Esophagus muscularis mucosa (tissue), 4 donors: Measurements from ENCODE around the gene PLPP6. TPM values are rescaled to one million over a fixed set of nuclear protein-coding genes. Genes with fewer than 3 reads are reported as not detected.
"Not testable (repeated sequence)": the region's sequence is repeated elsewhere in the genome, so short reads cannot be mapped to it uniquely, and the experiment has no call there.

Source experiments
- DNase-seq: peaks from one replicate; pipeline ENCODE4 v3.0.0-alpha.2; 2017; ENCODE audit errors: extremely low spot score
- H3K27ac ChIP-seq, 4 donors: fragments of 200-600 bp; sonication (generic); replicated peaks in 1 of 4; 1 replicate in 3 of 4; 2 replicates in 1 of 4; pipeline ENCODE4 v1.5.1; 2016 to 2019; ENCODE audit warnings: mild to moderate bottlenecking in 1 of 4
- H3K27me3 ChIP-seq, 4 donors: fragments of 200-600 bp; sonication (generic); one replicate each; pipeline versions ENCODE4 v1.5.1 to v1.6.0; 2016 to 2019
- H3K36me3 ChIP-seq, 4 donors: fragments of 200-600 bp; sonication (generic); one replicate each; pipeline ENCODE4 v1.5.1; 2016 to 2019
- H3K4me1 ChIP-seq, 4 donors: fragments of 200-600 bp; sonication (generic); one replicate each; pipeline ENCODE4 v1.5.1; 2016 to 2019
- H3K4me3 ChIP-seq, 4 donors: fragments of 200-600 bp; sonication (generic); 1 replicate in 2 of 4; 2 replicates in 2 of 4; pipeline ENCODE4 v1.5.1; 2016 to 2019; ENCODE audit warnings: mild to moderate bottlenecking in 4 of 4, moderate library complexity in 1 of 4
- H3K9me3 ChIP-seq, 4 donors: fragments of 200-600 bp; sonication (generic); 1 replicate in 3 of 4; 2 replicates in 1 of 4; pipeline ENCODE4 v1.5.1; 2016 to 2019
- EP300 ChIP-seq: sonication (generic); formaldehyde crosslinking; IDR thresholded peaks from one replicate; pipeline ENCODE4 v1.6.1; 2017; ENCODE audit warnings: antibody characterized with exemption
- POLR2A ChIP-seq: fragments of 450-650 bp; IDR thresholded peaks from one replicate; pipeline ENCODE4 v1.6.1; 2017; ENCODE audit warnings: antibody characterized with exemption, moderate library complexity, mild to moderate bottlenecking, low read depth
- POLR2AphosphoS5 ChIP-seq, 2 donors: sonication (generic); formaldehyde crosslinking; IDR thresholded peaks; one replicate each; pipeline ENCODE4 v1.6.1; 2017; ENCODE audit warnings: antibody characterized with exemption in 2 of 2
- WGBS: methylation state at CpG from one replicate; pipeline ENCODE4 v1.1.5; 2018; 5-methylcytosine and 5-hydroxymethylcytosine counted together
- intact Hi-C: fragments of 100-400 bp; cut with DNase I; formaldehyde crosslinking; loops from one replicate; pipeline ENCODE4 v1.15.1; 2023
- total RNA-seq, 4 donors: library from RNA; depleted of rRNA; stranded (reverse); fragments of >200 nt; gene quantifications; one replicate each; pipeline versions ENCODE4 v1.1.0 to v1.2.1, GENCODE V29; 2016
- TF ChIP-seq, protein P1 (sequence below), 3 experiments: fragments of 200-600 bp in 2 of 3; fragments of 450-650 bp in 1 of 3; sonication (generic) in 2 of 3; IDR thresholded peaks; one replicate each; pipeline ENCODE4 v1.5.1; 2017 to 2019; ENCODE audit warnings: antibody characterized with exemption in 3 of 3, mild to moderate bottlenecking in 2 of 3, moderate library complexity in 1 of 3

Gene PLPP6
- total RNA-seq, 4 donors from 2014 or later, result 3.8 to 6.3 (median 6.2) TPM

DNA sequence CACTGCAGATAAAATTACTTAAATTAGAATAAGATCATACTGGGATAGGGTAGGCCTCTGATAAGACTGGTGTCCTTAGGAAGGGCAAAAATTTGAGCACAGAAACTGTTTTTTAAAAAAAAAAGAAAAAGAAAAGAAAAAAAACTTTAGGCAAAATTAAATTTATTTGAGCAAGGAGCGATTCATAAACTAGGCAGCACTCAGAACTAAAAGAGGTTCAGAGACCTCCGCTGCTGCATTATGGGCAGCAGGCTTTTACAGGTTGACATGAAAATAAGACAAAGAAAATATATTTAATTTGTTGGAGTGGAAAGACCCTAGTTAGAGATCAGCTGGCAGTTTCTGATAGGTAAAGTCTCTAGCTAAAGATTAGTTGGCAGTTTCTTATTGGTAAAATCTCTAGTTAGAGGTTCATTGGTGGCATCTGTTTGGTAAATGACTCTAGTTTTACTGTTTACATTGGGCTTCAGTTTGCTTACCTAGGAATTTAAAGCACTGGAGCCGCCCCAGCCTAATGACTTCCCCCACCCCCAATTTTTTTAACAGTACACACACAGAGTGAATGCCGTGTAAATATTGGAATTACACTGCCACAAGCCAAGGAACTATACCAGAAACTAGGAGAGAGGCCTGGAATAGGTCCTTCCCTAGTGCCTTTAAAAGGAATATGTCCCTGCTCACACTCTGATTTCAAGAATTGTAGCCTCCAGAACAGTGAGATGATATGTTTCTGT is 4.5 kb upstream of the PLPP6 start:
- peaks cover 7 to 10% (median 8%) of the 10 kb centered on the region in 4 donors for H3K4me1 ChIP-seq
- H3K36me3 ChIP-seq, result no peaks in the 10 kb centered on the region
- TF ChIP-seq, protein P1, sequence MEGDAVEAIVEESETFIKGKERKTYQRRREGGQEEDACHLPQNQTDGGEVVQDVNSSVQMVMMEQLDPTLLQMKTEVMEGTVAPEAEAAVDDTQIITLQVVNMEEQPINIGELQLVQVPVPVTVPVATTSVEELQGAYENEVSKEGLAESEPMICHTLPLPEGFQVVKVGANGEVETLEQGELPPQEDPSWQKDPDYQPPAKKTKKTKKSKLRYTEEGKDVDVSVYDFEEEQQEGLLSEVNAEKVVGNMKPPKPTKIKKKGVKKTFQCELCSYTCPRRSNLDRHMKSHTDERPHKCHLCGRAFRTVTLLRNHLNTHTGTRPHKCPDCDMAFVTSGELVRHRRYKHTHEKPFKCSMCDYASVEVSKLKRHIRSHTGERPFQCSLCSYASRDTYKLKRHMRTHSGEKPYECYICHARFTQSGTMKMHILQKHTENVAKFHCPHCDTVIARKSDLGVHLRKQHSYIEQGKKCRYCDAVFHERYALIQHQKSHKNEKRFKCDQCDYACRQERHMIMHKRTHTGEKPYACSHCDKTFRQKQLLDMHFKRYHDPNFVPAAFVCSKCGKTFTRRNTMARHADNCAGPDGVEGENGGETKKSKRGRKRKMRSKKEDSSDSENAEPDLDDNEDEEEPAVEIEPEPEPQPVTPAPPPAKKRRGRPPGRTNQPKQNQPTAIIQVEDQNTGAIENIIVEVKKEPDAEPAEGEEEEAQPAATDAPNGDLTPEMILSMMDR (IDR thresholded peaks at IDR 0.05), result no peak
- TF ChIP-seq POLR2A, result no peak
- TF ChIP-seq POLR2AphosphoS5 (IDR thresholded peaks at IDR 0.05), result no peak
- TF ChIP-seq EP300, result no peak
- H3K4me3 ChIP-seq, result no peak overlapping the region
- H3K9me3 ChIP-seq, result no peaks in the 10 kb centered on the region
- intact Hi-C loops, result no loop called here
- no peak for DNase-seq
- no peak overlapping the region for H3K27ac ChIP-seq
- no peaks in the 10 kb centered on the region for H3K27me3 ChIP-seq
- 95% methylated on average over 4 of the region's 4 CpGs for WGBS

DNA sequence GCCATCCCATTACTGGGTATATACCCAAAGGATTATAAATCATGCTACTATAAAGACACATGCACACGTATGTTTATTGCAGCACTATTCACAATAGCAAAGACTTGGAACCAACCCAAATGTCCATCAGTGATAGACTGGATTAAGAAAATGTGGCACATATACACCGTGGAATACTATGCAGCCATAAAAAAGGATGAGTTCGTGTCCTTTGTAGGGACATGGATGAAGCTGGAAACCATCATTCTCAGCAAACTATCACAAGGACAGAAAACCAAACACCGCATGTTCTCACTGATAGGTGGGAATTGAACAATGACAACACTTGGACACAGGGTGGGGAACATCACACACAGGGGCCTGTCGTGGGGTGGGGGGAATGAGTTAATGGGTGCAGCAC is 1.4 kb upstream of the PLPP6 start:
- 93% methylated on average over 5 of the region's 5 CpGs for WGBS
- H3K4me1 ChIP-seq, result peaks cover 20 to 41% (median 36%) of the 10 kb centered on the region in 4 donors
- H3K27me3 ChIP-seq, H3K27ac ChIP-seq, H3K9me3 ChIP-seq, H3K36me3 ChIP-seq, DNase-seq, H3K4me3 ChIP-seq: not testable (repeated sequence)
- intact Hi-C loops, result loop anchor here (10.0 kb wide), 1 partner anchor 324 kb away; the partner anchor contains the start of gene JAK2

DNA sequence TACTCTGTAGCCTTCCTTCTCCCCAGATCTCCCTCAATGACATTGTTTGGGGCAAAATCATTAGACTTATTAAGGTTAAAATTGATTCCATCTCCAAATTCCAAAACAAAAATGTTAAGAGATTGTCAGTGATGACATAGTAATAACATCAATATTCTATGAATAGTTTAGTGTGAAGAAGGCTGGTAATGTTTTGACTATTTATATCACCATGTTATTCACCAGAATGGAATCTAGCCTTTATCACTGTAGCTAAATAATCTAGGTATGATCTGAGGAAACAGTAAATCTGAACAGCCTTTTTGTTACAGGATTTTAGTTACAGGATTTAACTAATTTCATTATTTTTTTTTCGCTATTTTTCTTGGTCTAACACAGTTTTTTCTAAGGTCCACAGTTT is 929 bp upstream of the PLPP6 start:
- H3K4me1 ChIP-seq, result peaks cover 20 to 45% (median 41%) of the 10 kb centered on the region in 4 donors
- H3K27me3 ChIP-seq, result no peaks in the 10 kb centered on the region
- H3K27ac ChIP-seq, result no peak overlapping the region
- no peak overlapping the region for H3K4me3 ChIP-seq
- 92% methylated on average over 1 of the region's 1 CpG for WGBS
- intact Hi-C loops, result loop anchor here (10.0 kb wide), 1 partner anchor 324 kb away; the partner anchor contains the start of gene JAK2
- no peak for DNase-seq
- TF ChIP-seq, protein P1 (IDR thresholded peaks at IDR 0.05), result no peak
- no peak for TF ChIP-seq POLR2A
- no peak for TF ChIP-seq EP300
- no peak for TF ChIP-seq POLR2AphosphoS5 (IDR thresholded peaks at IDR 0.05)
- H3K36me3 ChIP-seq, result no peaks in the 10 kb centered on the region
- H3K9me3 ChIP-seq, result no peaks in the 10 kb centered on the region

DNA sequence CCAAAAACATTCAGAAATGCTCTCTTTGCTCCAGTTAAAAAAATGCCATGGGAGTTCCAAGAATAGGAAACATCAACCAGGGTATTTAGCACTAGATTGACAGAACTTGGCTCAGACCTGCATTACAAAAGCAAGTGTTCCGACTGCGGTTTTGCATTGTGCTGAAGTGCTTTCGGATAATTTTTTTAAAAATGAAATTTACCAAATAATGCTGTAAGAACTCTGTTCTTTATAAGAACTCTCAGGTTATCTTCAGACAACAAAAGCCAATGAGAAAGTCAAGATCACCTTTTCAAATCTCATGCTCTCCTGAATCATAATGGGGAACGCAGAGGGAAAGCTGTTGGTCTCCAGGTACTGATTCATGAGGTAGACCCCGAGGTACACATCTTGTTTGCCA is 483 bp upstream of the PLPP6 start:
- H3K36me3 ChIP-seq, result no peaks in the 10 kb centered on the region
- peak overlapping the region; percentile 80 to 91 (median 86) for H3K27ac ChIP-seq
- peak overlapping the region; percentile 69 to 97 (median 92) for H3K4me3 ChIP-seq
- no peaks in the 10 kb centered on the region for H3K9me3 ChIP-seq
- 24% methylated on average over 5 of the region's 5 CpGs for whole genome bisulfite sequencing
- no peaks in the 10 kb centered on the region for H3K27me3 ChIP-seq
- intact Hi-C loops, result loop anchor here (2.0 to 10.0 kb wide), 2 partner anchors 79 to 323 kb away; partner anchors contain the start of genes AK3 and JAK2
- peaks cover 20 to 50% (median 45%) of the 10 kb centered on the region in 4 donors for H3K4me1 ChIP-seq
- DNase-seq, result no peak
- no peak for TF ChIP-seq EP300
- TF ChIP-seq, protein P1 (IDR thresholded peaks at IDR 0.05), result no peak
- no peak for TF ChIP-seq POLR2A
- no peak for TF ChIP-seq POLR2AphosphoS5 (IDR thresholded peaks at IDR 0.05)

DNA sequence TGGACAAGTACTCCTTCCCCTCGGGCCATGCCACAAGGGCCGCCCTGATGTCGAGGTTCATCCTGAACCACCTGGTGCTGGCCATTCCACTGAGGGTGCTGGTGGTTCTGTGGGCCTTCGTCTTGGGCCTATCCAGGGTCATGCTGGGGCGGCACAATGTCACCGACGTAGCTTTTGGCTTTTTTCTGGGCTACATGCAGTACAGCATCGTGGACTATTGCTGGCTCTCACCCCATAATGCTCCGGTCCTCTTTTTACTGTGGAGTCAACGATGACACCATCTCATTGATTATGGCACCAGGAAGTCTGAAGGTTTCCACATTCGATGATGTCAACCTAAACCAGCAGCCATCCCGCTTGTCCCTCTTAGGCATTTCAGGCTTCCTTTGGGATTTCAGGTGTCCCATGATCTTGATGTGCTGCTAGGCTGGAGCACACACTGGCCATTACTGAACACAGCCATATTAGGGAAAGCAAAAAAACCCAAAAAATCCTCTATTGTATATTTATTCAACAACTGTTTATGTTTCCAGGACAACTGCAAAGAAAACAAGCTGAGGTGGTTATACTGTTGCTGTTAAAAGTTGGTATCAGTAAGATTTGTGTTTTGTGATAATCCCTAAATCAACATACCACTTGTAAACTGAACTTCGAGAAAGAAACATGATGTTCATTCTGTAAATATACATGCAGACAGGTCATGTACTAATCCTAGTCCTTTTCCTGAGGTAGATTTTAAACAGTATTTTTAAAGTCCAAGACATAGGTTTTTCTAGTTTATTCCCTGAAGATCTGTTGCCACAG is 1.1 kb downstream of the PLPP6 start:
- Histone ChIP-seq H3K9me3 (no peaks in the 10 kb centered on the region), H3K4me1 (peaks cover 20 to 54% (median 50%) of the 10 kb centered on the region in 4 donors), H3K4me3 (peak overlapping the region; percentile 69 to 97 (median 92)), H3K36me3 (no peaks in the 10 kb centered on the region), H3K27me3 (no peaks in the 10 kb centered on the region), H3K27ac (peak overlapping the region; percentile 80 to 91 (median 86))
- DNase-seq, result no peak
- TF ChIP-seq POLR2A (no peak), POLR2AphosphoS5 (IDR thresholded peaks at IDR 0.05) (no peak), EP300 (no peak)
- TF ChIP-seq, protein P1 (IDR thresholded peaks at IDR 0.05), result no peak
- intact Hi-C loops, result loop anchor here (2.0 to 10.0 kb wide), 2 partner anchors 78 to 322 kb away; partner anchors contain the start of genes AK3 and JAK2
- WGBS, result 83% methylated on average over 6 of the region's 13 CpGs
